Suprapubic skin (tissue), 4 donors: ENCODE measurements around the gene ENDOD1. TPM values are rescaled to one million over a fixed set of nuclear protein-coding genes. Genes with fewer than 3 reads are reported as not detected.
"Not testable (repeated sequence)": the region's sequence is repeated elsewhere in the genome, so short reads cannot be mapped to it uniquely, and the experiment has no call there.

ENCODE experiments used
- DNase-seq, 2 donors: peaks; one replicate each; pipeline ENCODE4 v3.0.0-alpha.2; 2019; ENCODE audit warnings: low spot score in 2 of 2
- H3K27ac ChIP-seq: fragments of 200-600 bp; sonication (generic); one replicate; pipeline ENCODE4 v1.5.1; 2019
- H3K27me3 ChIP-seq: fragments of 200-600 bp; sonication (generic); one replicate; pipeline ENCODE4 v1.5.1; 2019
- H3K36me3 ChIP-seq: fragments of 200-600 bp; sonication (generic); one replicate; pipeline ENCODE4 v1.5.1; 2019
- H3K4me1 ChIP-seq: fragments of 200-600 bp; sonication (generic); one replicate; pipeline ENCODE4 v1.5.1; 2019
- H3K4me3 ChIP-seq: fragments of 200-600 bp; sonication (generic); one replicate; pipeline ENCODE4 v1.5.1; 2019; ENCODE audit warnings: mild to moderate bottlenecking
- H3K9me3 ChIP-seq: fragments of 200-600 bp; sonication (generic); one replicate; pipeline ENCODE4 v1.5.1; 2019
- EP300 ChIP-seq: sonication (generic); formaldehyde crosslinking; IDR thresholded peaks from one replicate; pipeline ENCODE4 v1.6.1; 2017; ENCODE audit warnings: antibody characterized with exemption
- POLR2A ChIP-seq, 2 donors: fragments of 450-650 bp; IDR thresholded peaks; one replicate each; pipeline ENCODE4 v1.6.1; 2017; ENCODE audit warnings: antibody characterized with exemption in 2 of 2, mild to moderate bottlenecking in 2 of 2, moderate library complexity in 2 of 2
- POLR2AphosphoS5 ChIP-seq, 3 donors: sonication (generic); formaldehyde crosslinking; IDR thresholded peaks; one replicate each; pipeline ENCODE4 v1.6.1; 2017; ENCODE audit warnings: antibody characterized with exemption in 3 of 3
- WGBS: methylation state at CpG from one replicate; pipeline ENCODE4 v1.1.5; 2018; 5-methylcytosine and 5-hydroxymethylcytosine counted together
- total RNA-seq, 4 donors: library from RNA; depleted of rRNA; stranded (reverse); fragments of >200 nt; gene quantifications; one replicate each; pipeline ENCODE4 v1.1.0, GENCODE V29; 2016
- TF ChIP-seq, protein P1 (sequence below), 2 donors: fragments of 200-600 bp in 1 of 2; fragments of 450-650 bp in 1 of 2; sonication (generic) in 1 of 2; IDR thresholded peaks; one replicate each; pipeline ENCODE4 v1.5.1; 2016 to 2019; ENCODE audit warnings: antibody characterized with exemption in 2 of 2, mild to moderate bottlenecking in 1 of 2, moderate library complexity in 1 of 2

The ENDOD1 gene
- total RNA-seq, 4 donors from 2014 or later, result 30.7 to 65.9 (median 49.4) TPM

DNA sequence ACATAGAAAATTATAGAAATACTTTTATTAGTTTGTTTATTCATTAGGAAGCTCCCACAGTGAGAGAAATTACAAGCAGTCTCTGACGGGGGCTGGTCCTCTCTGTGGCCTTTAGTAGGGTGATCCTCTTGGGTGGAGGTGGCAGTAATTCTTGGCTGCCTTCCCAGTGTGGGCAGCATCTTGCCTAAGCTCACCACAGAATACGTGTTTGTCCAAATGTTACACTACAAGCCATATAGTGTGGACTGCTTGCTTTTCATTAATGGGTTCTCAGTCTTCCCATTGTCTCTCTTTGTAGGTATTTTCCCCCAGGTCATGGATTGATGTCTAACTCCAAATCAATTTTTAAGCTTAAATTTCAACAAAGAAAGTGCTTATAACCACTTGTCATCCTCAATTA lies 43.3 kb downstream of the ENDOD1 start:
- WGBS, result 35% methylated on average over 2 of the region's 2 CpGs
- Histone ChIP-seq H3K4me1 (peaks cover 25% of the 10 kb centered on the region), H3K36me3 (peaks cover 16% of the 10 kb centered on the region), H3K27me3 (no peaks in the 10 kb centered on the region), H3K9me3 (no peaks in the 10 kb centered on the region), H3K27ac (no peak overlapping the region), H3K4me3 (no peak overlapping the region)
- no peak for DNase-seq
- no peak for TF ChIP-seq POLR2AphosphoS5 (IDR thresholded peaks at IDR 0.05)
- TF ChIP-seq POLR2A (IDR thresholded peaks at IDR 0.05), result no peak
- no peak for TF ChIP-seq EP300
- TF ChIP-seq, protein P1, sequence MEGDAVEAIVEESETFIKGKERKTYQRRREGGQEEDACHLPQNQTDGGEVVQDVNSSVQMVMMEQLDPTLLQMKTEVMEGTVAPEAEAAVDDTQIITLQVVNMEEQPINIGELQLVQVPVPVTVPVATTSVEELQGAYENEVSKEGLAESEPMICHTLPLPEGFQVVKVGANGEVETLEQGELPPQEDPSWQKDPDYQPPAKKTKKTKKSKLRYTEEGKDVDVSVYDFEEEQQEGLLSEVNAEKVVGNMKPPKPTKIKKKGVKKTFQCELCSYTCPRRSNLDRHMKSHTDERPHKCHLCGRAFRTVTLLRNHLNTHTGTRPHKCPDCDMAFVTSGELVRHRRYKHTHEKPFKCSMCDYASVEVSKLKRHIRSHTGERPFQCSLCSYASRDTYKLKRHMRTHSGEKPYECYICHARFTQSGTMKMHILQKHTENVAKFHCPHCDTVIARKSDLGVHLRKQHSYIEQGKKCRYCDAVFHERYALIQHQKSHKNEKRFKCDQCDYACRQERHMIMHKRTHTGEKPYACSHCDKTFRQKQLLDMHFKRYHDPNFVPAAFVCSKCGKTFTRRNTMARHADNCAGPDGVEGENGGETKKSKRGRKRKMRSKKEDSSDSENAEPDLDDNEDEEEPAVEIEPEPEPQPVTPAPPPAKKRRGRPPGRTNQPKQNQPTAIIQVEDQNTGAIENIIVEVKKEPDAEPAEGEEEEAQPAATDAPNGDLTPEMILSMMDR (IDR thresholded peaks at IDR 0.05), result no peak

DNA sequence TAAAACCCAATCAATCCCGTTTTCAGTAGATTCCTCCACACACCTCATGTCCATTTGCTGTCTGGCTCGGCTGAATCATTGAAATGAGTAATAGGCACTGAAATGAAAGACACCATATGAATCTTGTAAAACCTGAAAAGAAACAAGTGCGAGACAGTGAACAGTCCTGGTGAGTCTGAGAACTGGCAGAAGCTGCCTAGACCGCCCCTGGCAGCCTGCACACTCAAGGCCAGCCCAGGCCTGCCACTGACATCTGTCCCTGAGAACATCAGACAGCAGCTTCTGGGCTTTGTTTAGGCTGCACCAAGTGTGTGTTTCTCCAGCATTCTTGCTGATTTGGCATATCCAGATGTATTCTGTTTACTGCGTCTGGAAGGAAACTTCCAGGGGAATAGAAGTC lies 44.8 kb downstream of the ENDOD1 start:
- peak overlapping the region; percentile 81 for H3K27ac ChIP-seq
- H3K36me3 ChIP-seq, result peaks cover under 1% of the 10 kb centered on the region
- peaks cover 25% of the 10 kb centered on the region for H3K4me1 ChIP-seq
- no peak overlapping the region for H3K4me3 ChIP-seq
- WGBS, result 19% methylated on average over 5 of the region's 5 CpGs
- H3K27me3 ChIP-seq, result no peaks in the 10 kb centered on the region
- no peaks in the 10 kb centered on the region for H3K9me3 ChIP-seq
- no peak for TF ChIP-seq POLR2A (IDR thresholded peaks at IDR 0.05)
- no peak for TF ChIP-seq EP300
- TF ChIP-seq POLR2AphosphoS5 (IDR thresholded peaks at IDR 0.05), result no peak
- TF ChIP-seq, protein P1 (IDR thresholded peaks at IDR 0.05), result no peak
- no peak for DNase-seq

DNA sequence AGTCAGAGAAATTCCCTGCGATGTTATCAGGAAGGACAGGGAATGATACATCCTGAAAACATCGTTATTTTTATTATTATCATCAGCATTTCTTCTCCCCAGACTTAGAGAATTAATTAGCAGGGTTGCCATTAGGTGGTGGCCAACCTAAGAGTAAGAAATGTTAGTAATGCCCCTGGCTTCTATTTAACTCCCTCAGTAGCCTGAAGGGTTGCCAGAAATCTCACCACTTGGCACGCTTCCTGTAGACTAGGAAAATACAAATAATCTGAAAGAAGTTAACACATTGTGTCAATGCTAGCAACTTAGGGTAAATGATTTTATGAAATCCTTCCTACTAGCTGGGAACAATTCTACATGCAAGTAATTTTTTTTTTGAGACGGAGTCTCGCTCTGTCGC lies 45.5 kb downstream of the ENDOD1 start:
- 38% methylated on average over 5 of the region's 6 CpGs for WGBS
- H3K36me3 ChIP-seq, result no peaks in the 10 kb centered on the region
- H3K4me3 ChIP-seq, result no peak overlapping the region
- peak overlapping the region; percentile 81 for H3K27ac ChIP-seq
- H3K9me3 ChIP-seq, result no peaks in the 10 kb centered on the region
- no peak for DNase-seq
- no peaks in the 10 kb centered on the region for H3K27me3 ChIP-seq
- H3K4me1 ChIP-seq, result peaks cover 25% of the 10 kb centered on the region
- no peak for TF ChIP-seq POLR2AphosphoS5 (IDR thresholded peaks at IDR 0.05)
- no peak for TF ChIP-seq POLR2A (IDR thresholded peaks at IDR 0.05)
- TF ChIP-seq EP300, result no peak
- TF ChIP-seq, protein P1 (IDR thresholded peaks at IDR 0.05), result no peak

DNA sequence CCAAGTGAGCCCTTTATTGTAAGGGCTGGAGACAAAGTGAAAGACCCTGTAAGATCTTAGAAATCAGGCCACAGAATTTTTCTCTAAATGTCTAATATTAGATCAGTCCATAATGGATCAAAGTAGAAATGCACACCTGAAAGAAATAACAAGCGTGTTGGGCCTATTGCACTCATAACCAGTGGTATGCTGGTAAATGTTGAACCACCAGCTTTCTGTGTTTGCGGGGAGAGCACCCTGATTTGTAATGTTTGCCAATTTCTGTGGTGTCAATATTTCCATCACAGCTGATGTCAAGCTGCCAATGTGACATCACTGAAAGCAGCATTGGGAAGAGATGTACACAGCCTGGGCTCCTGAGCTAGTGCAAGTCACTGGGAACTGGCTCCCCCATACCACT lies 46.2 kb downstream of the ENDOD1 start:
- Histone ChIP-seq H3K9me3 (no peaks in the 10 kb centered on the region), H3K4me3 (no peak overlapping the region), H3K4me1 (peaks cover 25% of the 10 kb centered on the region), H3K36me3 (no peaks in the 10 kb centered on the region), H3K27me3 (no peaks in the 10 kb centered on the region), H3K27ac (no peak overlapping the region)
- no peak for TF ChIP-seq EP300
- TF ChIP-seq POLR2AphosphoS5 (IDR thresholded peaks at IDR 0.05), result no peak
- TF ChIP-seq POLR2A (IDR thresholded peaks at IDR 0.05), result no peak
- TF ChIP-seq, protein P1 (IDR thresholded peaks at IDR 0.05), result no peak
- DNase-seq, result no peak
- 97% methylated on average over 2 of the region's 2 CpGs for WGBS

DNA sequence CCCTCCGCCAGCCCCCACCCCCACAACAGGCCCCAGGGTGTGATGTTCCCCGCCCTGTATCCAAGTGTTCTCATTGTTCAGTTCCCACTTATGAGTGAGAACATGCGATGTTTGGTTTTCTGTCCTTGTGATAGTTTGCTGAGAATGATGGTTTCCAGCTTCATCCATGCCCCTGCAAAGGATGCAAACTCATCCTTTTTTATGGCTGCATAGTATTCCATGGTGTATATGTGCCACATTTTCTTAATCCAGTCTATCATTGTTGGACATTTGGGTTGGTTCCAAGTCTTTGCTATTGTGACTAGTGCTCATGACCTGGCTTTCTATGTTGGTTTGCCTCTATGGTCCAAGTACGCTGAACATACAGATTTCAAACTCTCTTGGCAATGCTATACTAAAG lies 47.1 kb downstream of the ENDOD1 start:
- not testable (repeated sequence) for H3K27me3 ChIP-seq, H3K9me3 ChIP-seq, H3K4me3 ChIP-seq, DNase-seq, H3K36me3 ChIP-seq, H3K27ac ChIP-seq
- peaks cover 25% of the 10 kb centered on the region for H3K4me1 ChIP-seq
- WGBS, result 95% methylated on average over 4 of the region's 4 CpGs

DNA sequence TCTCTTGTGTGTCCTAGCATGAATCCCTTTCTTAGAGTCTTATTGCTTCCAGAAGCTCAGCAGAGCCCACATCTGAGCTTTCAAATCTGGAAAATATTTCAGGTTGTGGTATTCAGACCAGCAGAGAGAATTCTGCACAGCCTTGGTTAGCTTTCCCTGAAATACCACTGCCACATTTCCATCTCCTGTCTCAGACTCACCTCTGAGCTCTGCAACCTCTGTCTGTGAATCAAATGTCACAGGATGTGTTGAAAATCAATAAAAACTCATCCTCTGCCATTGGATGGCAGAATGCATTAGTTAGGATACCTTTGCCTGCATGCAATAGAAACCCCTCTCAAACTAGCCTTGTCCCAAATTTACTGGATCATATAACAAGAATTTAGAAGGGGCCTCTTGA lies 47.7 kb downstream of the ENDOD1 start:
- Histone ChIP-seq H3K36me3 (no peaks in the 10 kb centered on the region), H3K27ac (no peak overlapping the region), H3K4me1 (peaks cover 25% of the 10 kb centered on the region), H3K27me3 (no peaks in the 10 kb centered on the region), H3K9me3 (no peaks in the 10 kb centered on the region), H3K4me3 (no peak overlapping the region)
- no peak for TF ChIP-seq POLR2A (IDR thresholded peaks at IDR 0.05)
- no peak for TF ChIP-seq POLR2AphosphoS5 (IDR thresholded peaks at IDR 0.05)
- no peak for TF ChIP-seq EP300
- TF ChIP-seq, protein P1 (IDR thresholded peaks at IDR 0.05), result no peak
- no peak for DNase-seq
